ENCODE data around the gene PLCB3. TPM values are rescaled to one million over a fixed set of nuclear protein-coding genes. Genes with fewer than 3 reads are reported as not detected.

PLCB3 gene
- total and polyA plus RNA-seq, 2 experiments from 2014 or later: 28.1 to 103 TPM

DNA sequence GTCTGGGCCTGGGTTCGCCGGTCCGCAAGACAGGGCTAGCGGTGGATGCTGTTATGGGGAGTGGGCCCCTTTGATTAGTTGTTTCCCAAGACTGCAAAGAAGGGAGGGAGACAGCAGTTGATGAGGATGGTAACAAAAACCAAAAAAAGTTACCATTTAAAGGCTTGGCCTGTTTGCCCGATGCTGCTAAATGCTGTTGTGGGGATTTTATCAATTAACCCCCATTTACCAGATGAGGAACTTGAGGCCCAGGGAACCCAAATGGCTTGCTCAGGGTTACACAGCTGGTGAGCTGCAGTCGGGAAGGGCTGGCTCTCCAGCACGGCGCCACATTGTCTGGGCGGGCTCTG, 28.7 kb upstream of the PLCB3 start (continued):
- TF ChIP-seq ZNF462 (CRISPR knock-in tag; IDR thresholded peaks at IDR 0.05): no peak
- TF ChIP-seq STAT1 (IDR thresholded peaks at IDR 0.05; ENCODE audit: unreplicated experiment): no peak
- TF ChIP-seq JUNB (IDR thresholded peaks at IDR 0.05; ENCODE audit: unreplicated experiment): no peak
- TF ChIP-seq ZNF114 (CRISPR knock-in tag; IDR thresholded peaks at IDR 0.05): no peak
- no peak for TF ChIP-seq ZNF331 (CRISPR knock-in tag; IDR thresholded peaks at IDR 0.05; ENCODE audit: low read depth)
- no peak for TF ChIP-seq EZH2 (IDR thresholded peaks at IDR 0.05; ENCODE audit: low read depth, unreplicated experiment)
- TF ChIP-seq POLR2AphosphoS5 (IDR thresholded peaks at IDR 0.05; ENCODE audit: low read depth): no peak

DNA sequence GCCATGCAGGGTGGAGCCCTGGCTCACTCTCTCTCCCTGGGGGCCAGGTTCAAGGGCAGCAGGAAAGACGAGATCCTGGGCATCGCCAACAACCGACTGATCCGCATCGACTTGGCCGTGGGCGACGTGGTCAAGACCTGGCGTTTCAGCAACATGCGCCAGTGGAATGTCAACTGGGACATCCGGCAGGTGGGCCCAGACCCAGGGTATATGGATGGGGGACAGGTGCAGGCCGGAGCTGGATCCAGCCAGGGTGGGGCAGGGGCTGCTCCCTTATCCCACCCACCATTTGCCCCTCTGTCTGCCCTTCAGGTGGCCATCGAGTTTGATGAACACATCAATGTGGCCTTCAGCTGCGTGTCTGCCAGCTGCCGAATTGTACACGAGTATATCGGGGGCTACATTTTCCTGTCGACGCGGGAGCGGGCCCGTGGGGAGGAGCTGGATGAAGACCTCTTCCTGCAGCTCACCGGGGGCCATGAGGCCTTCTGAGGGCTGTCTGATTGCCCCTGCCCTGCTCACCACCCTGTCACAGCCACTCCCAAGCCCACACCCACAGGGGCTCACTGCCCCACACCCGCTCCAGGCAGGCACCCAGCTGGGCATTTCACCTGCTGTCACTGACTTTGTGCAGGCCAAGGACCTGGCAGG, 28.2 kb upstream of the PLCB3 start:
- Histone ChIP-seq H3K9me2 (ENCODE audit: insufficient read depth) (no peaks in the 10 kb centered on the region), H3K4me1 (ENCODE audit: insufficient read depth) (no peaks in the 10 kb centered on the region; the same call in 1 of the 2 replicates), H3K27ac (ENCODE audit: low read depth) (no peak overlapping the region), H3K4me3 (no peak overlapping the region), H3K27me3 (ENCODE audit: insufficient read depth) (no peaks in the 10 kb centered on the region), H2AFZ (no peak overlapping the region), H3K36me3 (ENCODE audit: insufficient read depth) (no peaks in the 10 kb centered on the region; the same call in 1 of the 2 replicates), H3K79me2 (replicated peaks; ENCODE audit: insufficient read depth) (no peaks in the 10 kb centered on the region; the same call in 1 of the 2 replicates), H4K20me1 (replicated peaks; ENCODE audit: insufficient read depth) (no peaks in the 10 kb centered on the region), H3K4me2 (no peak overlapping the region), H3F3A (replicated peaks; ENCODE audit: low read depth) (no peaks in the 10 kb centered on the region)
- TF ChIP-seq, protein P1, sequence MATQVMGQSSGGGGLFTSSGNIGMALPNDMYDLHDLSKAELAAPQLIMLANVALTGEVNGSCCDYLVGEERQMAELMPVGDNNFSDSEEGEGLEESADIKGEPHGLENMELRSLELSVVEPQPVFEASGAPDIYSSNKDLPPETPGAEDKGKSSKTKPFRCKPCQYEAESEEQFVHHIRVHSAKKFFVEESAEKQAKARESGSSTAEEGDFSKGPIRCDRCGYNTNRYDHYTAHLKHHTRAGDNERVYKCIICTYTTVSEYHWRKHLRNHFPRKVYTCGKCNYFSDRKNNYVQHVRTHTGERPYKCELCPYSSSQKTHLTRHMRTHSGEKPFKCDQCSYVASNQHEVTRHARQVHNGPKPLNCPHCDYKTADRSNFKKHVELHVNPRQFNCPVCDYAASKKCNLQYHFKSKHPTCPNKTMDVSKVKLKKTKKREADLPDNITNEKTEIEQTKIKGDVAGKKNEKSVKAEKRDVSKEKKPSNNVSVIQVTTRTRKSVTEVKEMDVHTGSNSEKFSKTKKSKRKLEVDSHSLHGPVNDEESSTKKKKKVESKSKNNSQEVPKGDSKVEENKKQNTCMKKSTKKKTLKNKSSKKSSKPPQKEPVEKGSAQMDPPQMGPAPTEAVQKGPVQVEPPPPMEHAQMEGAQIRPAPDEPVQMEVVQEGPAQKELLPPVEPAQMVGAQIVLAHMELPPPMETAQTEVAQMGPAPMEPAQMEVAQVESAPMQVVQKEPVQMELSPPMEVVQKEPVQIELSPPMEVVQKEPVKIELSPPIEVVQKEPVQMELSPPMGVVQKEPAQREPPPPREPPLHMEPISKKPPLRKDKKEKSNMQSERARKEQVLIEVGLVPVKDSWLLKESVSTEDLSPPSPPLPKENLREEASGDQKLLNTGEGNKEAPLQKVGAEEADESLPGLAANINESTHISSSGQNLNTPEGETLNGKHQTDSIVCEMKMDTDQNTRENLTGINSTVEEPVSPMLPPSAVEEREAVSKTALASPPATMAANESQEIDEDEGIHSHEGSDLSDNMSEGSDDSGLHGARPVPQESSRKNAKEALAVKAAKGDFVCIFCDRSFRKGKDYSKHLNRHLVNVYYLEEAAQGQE (IDR thresholded peaks at IDR 0.05; ENCODE audit: unreplicated experiment): no peak
- TF ChIP-seq JUNB (IDR thresholded peaks at IDR 0.05; ENCODE audit: unreplicated experiment): no peak
- no peak for TF ChIP-seq ZNF331 (CRISPR knock-in tag; IDR thresholded peaks at IDR 0.05; ENCODE audit: low read depth)
- TF ChIP-seq EZH2phosphoT487 (IDR thresholded peaks at IDR 0.05; ENCODE audit: unreplicated experiment): no peak
- Mint-ChIP-seq H3K27me3 (ENCODE audit: insufficient read depth, low read depth, poor library complexity) (peaks cover 7% of the 10 kb centered on the region), H3K36me3 (ENCODE audit: low read depth) (no peaks in the 10 kb centered on the region), H3K9me3 (no peaks in the 10 kb centered on the region), H3K4me1 (peaks cover 9% of the 10 kb centered on the region), H3K4me3 (no peak overlapping the region), H3K27ac (no peak overlapping the region)
- DNase-seq (ENCODE audit: low spot score) (no peak), ATAC-seq (no peak)
